GM12891 (cell line): ENCODE results near the gene CLK4.

Experiments
- POLR2A ChIP-seq: IDR thresholded peaks from 2 replicates; pipeline ENCODE4 v1.6.1; 2011; ENCODE audit warnings: low read depth, low read length, control low read depth
- POLR2AphosphoS5 ChIP-seq: IDR thresholded peaks from 2 replicates; pipeline ENCODE4 v1.6.1; 2011; ENCODE audit warnings: low read depth, low read length, control low read depth

DNA sequence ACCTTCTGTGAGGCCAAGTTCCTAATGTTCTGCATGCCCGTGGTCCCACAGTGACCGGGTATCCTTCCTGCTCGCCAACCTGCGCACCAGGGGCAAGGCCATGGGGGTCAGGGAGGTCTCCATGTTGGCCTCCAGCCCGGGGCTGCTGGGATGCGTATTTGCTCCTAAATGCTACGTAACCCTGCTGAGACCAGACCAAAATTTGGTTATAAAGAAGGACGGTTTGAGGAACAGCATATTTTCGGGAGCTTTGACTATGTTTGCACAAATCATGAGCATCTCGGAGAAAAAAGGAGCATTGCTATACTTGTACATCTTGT, 35.7 kb upstream of the CLK4 start:
- TF ChIP-seq POLR2AphosphoS5 (no peak), POLR2A (no peak)
